NOMO-1 (cell line): ENCODE data around the gene CKAP5.

Experiments used
- DNase-seq, 2 experiments: peaks; one replicate each; lab custom pipeline; 2025; ENCODE audit not compliant: unreplicated experiment in 2 of 2; lab: John Stamatoyannopoulos, UW

CKAP5 gene

DNA sequence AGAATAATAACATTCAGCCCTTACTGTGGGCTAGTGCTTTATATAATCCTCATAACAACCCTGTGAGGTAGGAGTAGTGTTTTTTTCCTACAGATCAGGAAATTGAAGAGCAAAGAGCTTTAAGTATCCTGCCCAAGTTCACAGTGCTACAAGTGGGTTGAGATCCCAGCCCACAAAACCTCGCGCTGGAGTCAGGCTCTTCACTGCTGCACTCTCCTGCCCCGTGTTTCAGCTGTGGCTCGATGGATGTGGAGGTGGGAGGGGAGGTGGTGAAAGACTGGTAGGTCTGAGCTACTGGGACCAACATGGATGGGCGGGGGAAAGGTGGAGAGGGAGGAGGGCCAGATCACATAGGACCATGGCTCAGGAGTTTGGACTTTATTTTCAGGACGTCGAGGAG, 139.2 kb downstream of the CKAP5 start:
- DNase-seq = no peak

DNA sequence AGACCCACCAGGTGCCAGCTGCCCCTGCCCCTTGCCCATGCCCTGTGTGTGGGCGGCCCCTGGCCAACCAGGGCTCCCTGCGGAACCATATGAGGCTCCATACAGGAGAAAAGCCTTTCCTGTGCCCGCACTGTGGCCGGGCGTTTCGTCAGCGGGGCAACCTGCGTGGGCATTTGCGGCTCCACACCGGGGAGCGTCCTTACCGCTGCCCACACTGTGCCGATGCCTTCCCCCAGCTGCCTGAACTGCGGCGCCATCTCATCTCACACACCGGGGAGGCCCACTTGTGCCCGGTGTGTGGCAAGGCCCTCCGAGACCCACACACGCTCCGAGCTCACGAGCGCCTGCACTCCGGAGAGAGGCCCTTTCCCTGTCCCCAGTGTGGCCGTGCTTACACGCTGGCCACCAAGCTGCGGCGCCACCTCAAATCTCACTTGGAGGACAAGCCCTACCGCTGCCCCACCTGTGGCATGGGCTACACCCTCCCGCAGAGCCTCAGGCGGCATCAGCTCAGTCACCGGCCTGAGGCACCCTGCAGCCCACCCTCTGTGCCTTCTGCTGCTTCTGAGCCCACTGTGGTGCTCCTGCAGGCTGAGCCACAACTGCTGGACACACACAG, 140.9 kb downstream of the CKAP5 start:
- no peak for DNase-seq

DNA sequence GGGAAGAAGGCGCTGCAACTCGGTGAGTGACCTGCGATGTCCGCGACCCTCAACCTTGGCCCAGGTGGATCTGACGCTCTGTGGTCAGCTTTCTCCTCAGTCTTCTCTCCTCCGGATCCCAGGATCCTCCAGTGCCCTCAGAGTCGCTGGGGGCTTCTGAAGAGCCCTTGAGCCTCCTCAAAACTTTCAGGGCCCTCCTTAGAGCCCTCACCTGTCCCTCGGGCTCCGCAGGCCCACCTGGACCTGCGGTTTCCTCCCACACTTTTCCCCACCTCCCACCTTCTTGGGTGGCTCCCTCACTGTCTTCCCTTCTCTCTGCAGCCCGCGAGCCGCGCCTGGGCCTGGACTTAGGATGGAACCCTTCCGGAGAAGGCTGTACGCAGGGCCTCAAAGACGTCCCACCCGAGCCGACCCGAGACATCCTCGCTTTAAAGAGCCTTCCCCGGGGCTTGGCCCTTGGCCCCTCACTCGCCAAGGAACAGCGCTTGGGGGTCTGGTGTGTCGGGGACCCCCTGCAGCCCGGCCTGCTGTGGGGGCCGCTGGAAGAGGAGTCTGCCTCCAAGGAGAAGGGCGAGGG, 144.9 kb downstream of the CKAP5 start:
- no peak for DNase-seq

DNA sequence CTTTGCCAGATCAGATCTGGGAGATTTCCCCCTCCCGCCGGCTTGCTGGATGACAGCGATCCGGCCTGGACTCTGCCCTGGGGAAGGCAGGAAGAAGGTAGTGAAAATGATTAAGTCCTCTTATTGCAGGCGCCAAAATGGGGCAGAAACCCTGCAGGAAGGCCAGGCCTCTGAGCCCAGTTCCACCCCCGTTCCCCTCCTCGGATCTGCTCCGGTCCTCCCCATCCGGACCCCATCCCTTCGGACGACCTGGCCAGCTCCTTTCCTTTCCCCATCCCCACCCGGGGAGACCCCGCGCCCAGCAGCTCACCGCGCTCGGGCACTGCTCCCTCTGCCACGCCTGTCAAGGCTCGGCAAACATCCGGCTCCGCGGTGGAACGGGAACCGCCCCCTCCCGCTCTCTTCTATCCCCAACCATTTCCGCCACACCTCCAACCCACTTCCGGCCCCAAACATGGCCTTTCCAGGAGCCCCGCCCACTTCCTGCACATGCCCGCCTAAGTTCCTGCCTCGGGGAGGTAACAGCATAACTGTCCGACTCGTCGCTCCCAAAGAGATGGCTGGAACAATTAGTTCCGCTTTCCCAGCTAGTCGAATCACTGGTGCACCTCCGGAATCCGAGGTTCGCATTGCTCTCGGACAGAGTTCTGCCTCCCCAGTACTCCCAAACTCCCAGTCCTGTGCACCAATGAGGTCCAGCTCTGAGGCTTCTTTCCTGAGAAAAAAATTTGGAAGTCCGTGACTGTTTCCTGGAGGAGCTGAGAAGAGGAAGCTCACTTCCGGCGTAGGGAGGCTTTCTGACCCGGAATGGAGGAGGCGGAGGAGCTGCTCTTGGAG, 145.6 kb downstream of the CKAP5 start, which contains the start of the genes ARHGAP1 and ZNF408:
TSS of gene ARHGAP1 (minus strand) at position 379 of the 837 bp plus-strand sequence. CDS start 4,512 bp downstream, outside the sequence.
TSS of gene ZNF408 (plus strand) at position 791 of the 837 bp plus-strand sequence. CDS start at position 808, 17 bp downstream.
- DNase-seq = peak; percentile 99

DNA sequence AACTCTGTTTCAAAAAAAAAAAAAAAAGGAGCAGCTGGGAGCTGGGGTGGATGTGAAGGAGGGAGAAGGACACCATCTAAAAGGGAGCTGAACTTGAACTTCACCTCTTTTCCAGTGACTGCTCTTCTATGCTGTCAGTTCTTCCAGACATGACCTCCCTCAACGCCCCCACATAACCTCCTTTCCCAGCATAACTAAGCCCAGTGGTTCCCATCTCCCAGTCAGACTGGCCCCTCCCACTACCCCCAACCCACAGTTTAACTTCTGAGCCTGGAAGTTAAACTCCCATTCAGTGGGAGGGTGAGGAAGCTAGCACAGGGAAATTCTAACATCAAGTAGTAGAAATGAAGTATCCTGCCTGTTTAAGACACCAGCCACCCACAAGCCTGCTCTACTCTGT, 147.5 kb downstream of the CKAP5 start:
- no peak for DNase-seq

DNA sequence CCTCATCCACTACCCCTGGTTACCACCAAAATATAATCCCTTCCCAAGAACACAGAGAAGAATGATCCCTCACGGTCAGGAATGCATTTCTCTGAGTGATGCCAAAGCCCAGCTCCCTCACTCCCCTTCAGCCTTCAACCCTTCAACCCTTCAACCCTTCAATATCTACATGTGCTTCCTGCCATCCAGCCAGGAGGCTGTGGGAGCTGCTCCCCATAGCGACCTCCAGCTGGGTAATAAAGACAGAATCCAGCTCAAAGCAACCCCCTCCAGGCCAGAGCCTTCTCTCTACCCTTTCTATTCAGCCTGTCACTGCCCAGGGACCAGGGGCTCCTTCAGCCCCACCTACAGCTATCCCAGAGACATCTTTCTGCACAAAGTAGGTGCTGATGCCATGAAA, 148.4 kb downstream of the CKAP5 start:
- DNase-seq = no peak

DNA sequence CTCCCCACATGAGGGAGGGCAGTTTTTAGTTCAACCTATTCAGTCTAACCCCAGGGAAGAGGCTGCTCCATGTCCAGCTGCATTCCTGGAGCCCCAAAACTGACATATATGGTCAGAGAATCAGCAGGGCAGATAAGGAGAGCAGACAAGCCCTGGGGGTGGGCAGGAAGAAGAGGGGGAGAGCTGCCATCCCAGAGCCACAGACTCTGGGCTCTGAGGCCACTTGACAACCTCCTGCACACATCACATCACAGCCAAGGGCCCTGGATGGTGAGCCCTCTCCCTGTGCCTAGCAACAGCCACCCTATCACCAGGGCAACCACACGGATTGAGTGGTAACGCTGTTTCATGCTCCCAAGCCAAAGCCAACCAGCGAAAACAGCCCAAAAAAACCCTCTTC, 148.8 kb downstream of the CKAP5 start:
- DNase-seq = no peak

DNA sequence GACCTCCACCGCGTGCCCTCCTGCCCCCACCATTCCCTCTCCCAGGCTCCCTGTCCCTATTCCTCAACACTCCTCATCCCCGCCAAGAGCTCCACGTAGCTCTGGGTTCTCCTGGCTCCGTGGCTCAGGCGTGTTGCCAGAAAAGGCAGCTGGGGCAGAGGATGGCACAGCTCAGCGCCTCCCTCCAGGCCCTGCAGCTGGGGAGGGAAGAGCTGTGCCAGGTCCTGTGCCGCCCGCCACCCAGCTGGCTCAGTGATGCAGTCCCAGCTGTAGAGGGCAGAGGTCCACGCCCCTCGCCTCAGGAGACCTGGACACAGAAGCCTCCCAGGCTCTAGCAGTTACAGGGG, 149.9 kb downstream of the CKAP5 start:
- no peak for DNase-seq

DNA sequence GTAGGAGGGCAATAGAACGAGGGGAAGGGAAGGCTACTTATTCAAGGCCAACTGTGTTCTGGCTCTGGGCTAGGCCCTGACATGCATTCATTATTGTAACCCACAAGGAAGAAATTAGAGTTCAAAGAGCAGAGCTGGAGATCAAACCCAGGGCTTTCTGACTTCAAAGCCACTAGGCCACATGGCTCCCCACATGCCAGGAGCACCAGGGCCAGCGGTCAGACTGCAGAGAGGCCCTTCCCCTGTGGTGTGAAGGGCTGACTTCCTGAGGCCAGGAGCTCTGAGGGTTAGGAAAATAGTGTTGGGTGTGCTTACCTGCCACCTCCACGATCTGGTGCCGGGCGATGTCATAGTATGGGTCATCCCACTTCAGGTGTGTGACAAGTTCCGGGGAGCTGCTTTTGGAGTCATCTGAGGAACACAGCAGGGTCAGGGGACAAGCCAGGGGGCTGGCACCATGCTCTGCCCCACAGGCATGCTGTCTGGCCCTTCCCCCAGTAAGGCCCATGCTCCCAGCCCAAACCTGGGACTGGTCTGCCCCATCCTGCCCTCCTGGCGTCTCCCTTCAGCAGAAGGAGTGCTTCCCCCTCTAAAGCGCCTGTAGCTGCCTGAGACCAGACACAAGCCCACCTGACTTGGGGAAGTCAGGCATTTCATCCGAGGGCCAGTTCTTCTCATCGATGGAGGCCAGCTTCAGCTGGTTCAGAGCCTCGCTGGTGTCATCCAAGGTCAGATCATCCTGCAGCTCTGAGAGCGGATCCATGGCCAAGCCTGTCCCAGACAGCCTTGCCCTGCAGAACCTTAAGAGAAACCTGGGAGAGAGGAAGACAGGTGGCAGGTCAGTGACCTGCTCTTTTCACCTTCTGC, 150.5 kb downstream of the CKAP5 start:
- DNase-seq = no peak

DNA sequence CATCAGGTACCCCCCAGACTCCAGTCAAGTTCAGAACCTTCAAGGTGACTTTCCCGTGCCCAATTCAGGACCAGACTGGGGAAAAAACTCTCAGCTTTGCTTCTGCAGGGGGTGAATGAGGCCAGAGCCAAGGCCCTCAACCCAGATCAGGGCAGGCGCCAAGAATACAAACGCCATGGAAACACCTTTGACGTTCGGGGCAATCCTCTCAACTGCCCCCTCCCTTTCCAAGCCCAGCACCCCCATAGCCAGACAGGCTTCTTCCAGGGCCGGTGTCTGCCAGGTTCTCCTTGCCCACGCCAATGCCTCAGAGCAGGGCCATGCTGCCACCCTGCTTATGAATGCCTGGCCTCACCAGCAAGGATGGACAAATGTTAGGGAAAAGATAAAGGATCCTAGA, 151.5 kb downstream of the CKAP5 start:
- DNase-seq = no peak

DNA sequence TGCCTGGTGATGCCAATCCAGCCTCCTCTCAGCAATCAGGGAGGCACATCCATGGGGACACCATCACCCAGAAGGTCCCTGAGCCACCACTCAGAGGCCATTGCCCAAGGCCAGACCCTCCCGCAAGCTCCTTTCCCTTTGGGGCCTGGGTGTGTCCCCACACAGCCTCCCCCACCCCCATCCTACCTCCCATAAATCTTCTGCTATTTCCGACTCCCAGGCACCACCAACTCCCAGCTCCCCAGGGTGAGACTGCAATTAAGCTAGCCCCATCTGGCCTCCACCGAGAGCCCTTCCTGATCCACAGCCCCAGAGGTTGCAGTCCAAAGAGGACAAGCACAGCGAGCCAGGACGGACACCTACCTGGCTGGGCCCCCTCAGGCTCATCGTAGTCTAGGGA, 152.0 kb downstream of the CKAP5 start:
- DNase-seq = no peak

DNA sequence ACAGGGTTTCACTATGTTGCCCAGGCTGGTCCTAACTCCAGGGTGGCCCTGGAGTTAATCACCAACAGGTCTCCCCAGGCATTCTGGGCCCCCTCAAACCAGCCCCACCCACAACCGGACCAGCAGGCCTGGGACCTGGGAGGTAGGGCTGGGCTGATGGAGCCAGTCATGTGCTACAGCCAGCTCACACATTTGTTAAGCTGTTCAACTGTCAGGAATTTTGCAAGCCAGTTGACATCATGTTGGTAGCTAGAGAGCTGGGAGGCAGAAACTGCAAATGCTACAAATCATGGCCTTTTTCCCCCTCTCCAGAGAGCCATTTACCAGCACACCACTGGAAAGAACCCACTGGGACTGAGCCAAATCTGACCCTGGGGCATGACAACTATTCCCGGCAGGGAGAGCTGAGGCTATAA, 152.5 kb downstream of the CKAP5 start:
- DNase-seq = no peak
